Stimulated activated CD8-positive, alpha-beta memory T cell treated with anti-CD3 and anti-CD28 coated beads, Interleukin-4, amount 100 ng/mL, for 4 hours (primary cell): Measurements from ENCODE around the gene CYSRT1.

ENCODE experiments used
- DNase-seq, 2 donors: peaks; one replicate each; pipeline ENCODE4 v3.0.0-alpha.2; 2020; ENCODE audit warnings: low read depth in 2 of 2, low spot score in 1 of 2

Gene CYSRT1, protein sequence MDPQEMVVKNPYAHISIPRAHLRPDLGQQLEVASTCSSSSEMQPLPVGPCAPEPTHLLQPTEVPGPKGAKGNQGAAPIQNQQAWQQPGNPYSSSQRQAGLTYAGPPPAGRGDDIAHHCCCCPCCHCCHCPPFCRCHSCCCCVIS

DNA sequence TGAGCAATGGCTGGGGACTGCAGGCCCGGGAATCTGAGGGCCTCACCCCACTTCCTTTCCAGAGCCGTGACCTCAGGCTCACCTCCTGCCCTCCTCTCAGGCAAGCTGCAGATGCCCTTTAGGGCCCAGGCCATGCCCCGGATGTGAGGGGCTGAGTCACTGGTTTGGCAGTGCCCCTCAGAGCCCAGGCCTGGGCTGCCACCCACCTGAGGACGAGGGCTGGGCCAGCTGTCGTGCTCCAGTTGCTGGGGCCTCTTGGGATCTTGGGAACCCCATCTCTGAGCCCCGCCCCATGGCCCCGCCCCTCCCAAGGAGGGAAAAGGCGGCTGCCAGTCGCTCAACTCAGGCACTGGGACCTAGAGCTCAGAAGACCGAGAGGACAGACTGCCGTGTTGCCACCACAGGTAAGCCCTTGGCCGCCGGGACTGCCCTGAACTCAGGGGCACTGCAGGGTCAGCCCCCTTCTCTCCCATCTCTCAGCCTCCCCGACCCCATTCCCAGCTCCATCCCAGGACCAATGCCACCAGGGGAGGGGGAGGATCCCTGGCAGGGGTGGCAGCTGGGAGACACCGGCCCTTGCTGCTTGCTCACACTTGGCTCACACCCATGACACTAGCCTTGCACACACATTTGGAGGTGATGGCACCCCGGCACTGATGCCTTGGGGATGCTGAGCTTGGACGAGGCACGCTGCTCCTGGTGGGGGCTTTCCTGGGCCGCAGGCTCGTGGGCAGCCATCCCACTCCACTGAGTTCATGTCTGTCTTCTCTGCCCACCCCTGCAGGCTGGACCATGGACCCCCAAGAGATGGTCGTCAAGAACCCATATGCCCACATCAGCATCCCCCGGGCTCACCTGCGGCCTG, at the start of gene CYSRT1:
Gene CYSRT1 (plus strand): TSS at position 345 of the 865 bp plus-strand sequence. CDS start 448 bp downstream, at position 793.
- DNase-seq, result no peak

DNA sequence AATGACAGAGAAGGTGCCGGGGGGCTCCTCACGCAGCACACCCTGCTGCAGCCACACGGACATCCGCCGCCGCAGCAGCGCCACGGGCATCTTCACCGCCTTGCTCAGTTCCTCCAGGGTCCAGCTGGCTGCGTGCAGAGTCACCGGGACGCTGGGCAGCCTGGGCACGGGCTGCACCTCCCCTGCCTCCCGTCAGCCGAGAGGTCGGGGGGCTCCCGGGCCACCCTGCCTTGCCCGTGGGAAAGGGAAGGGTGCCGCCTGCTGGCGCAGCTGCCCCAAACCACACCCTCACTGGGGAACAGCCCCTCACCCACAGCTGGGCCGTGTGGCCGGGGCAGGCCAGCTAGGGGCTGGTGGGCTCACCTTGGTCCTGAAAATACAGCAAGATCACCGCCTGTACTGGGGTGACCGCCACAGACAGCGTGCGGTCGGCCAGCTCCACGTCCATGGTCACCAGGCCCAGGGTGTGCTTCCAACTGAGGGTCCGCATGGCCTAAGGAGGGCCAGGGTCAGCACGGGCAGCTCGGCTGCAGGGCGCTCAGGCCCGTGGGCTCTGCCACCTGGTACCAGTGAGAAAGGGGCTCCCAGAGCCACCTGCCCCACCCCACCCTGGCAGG, 49.5 kb upstream of the CYSRT1 start:
- DNase-seq, result no peak

DNA sequence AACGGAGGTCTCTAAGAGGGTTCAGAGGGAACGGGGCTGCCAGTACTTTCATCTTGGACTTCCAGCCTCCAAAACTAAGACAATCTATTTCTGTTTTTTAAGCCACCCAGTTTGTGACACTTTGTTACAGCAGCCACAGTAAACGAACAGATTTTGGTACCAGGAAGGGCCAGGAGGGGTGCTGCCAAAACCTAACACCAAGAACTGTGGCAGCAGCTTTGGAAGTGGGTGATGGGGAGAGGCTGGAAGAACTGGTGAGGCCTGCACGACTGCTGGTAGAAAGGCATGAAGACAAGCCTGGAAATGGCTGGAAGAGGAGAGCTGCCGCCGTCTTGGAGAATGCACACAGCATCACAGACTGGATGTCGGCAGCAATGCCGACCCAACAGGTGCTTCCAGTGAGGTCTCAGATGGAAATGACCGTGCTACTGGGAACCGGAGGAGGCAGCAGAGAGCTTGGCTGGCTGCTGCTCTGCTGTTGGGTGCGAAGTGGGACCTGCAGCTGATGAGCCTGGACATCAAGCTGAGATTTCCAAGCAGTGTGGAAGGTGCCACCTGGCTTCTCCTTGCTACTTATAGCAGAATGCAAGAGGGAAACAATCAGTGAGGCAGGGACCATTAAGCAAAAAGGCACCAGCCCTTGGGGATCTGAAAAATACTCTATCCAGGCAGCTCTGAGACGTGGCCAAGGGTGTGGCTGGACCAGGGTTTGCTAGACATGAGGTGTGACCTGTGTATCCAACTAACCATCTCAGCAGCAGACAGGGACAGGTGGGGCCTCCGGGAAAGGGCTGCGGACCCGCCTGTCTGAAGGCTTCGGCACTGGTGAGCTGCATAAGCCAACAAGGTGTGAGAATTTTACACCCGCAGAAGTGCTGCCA, 48.4 kb upstream of the CYSRT1 start:
- no peak for DNase-seq

DNA sequence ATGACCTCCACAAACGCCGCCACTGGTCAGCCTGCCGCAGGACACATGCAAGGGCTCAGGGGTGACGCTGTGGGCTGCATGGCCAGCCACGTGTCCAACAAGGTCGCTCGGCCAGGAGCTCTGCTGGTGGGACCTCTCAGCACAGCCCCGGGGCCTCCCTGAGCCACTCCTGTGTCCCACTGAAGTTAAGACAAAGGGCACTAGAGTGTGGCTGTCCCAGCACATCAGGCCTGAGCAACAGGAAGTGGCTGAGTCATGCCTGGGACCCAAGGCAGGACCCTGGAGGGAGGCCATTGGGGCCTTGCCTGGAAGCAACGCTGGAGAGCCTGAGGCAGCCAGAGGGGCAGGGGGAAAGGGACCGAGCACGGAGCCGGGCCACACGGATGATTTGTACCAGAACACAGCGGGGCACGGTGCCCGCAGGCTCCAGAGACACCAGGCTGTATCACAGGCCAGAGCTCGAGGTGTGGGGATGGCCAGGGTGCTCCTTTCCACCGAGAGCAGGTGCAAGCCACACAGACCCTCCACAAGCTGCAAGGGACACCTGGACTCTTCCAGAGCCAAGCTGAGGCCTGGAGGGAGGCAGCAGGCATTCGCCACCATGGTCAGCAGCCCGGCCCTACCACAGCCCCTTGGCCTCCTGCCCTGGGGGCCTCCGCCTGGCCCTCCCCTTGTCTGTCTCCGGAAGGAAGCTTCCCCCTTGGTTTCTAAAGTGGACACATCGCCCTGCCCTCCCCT, 46.6 kb upstream of the CYSRT1 start:
- no peak for DNase-seq

DNA sequence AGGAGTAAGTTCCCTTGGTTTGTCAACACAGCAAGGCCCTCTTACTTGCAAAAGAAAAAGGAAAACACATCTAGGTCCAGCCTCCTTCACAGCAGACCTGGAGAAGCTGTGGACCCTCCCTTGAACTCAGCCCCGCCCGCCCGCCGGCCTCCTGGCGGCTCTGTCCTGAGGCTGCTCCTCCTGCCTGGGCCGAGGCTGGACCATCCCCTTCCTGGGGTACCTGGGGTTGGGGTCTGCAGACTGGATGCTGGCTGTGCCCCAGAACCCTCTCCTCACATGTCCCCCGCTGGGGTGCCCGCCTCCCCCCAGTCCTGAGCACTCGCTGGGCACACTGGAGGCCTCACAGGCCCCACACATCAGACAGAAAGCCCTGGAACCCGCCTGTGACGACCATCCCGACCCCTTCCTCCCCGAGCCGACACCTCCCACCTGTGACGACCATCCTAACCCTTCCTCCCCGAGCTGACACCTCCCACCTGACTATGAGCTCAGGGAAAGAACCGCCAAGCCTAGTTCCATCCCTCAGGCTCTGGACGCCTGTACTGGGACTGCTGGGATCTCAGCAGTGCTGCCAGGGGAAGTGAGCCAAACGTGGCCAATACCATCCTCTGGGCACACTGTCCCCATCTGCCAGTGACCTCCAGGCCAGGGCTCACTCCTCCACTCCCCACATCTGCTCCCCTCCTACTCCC, 45.9 kb upstream of the CYSRT1 start:
- no peak for DNase-seq

DNA sequence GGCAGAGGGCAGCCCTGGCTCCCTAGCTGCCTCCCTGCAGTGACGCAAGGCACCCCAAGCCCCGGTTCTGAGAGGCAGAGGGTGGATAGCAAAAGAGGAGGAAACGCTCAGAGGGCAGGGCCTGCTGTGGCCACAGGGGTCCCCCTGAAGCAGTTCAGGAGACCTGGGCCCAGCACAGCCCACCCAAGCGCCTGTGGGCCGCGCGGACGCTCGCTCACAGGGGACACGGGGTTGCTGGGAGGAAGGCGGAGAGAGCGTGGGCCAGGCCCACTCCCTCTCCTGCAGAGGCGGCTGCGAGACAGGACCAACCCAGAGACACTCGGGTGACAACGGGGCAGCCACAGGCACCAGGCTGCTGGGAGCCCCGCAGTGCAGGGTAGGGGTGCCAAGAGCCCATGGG, 45.2 kb upstream of the CYSRT1 start:
- DNase-seq, result no peak

DNA sequence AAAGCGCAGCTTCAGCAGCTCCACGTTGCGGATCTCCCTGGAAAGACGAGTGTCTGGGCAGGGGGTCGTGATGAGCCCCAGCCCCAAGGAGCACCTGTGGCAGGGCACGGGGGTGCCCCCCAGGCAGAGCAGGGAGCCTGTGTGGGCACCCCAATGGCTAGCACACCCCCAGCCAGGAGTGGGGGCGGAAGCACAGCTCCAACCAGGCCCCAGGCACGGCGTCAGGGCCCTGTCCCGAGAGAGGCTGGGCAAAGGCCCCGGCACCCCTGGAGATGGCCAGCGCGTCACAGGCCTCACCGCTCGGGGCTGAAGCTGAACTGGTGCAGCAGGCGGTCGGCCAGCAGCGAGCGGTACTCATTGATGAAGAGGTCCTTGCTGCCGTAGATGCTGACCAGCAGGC, 44.5 kb upstream of the CYSRT1 start:
- no peak for DNase-seq

DNA sequence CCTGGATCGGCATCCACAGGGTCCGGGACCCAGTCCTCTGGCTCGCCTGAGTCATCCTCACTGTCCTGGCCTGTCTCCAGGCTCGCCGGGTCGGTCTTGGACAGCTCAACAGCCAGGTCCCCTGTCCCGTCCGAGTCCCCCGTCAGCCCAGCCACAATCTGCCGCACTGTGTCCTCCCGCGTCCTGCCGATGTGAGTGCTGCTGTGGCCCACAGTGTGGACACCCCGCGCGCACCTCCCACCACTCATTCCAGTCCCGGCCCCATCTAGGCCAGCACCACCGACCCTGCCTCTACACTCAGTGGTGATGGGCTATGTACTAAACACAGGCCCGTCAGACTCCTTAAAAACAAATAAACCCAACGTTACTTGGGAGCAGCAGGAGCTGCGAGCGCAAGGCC, 43.3 kb upstream of the CYSRT1 start:
- DNase-seq, result no peak

DNA sequence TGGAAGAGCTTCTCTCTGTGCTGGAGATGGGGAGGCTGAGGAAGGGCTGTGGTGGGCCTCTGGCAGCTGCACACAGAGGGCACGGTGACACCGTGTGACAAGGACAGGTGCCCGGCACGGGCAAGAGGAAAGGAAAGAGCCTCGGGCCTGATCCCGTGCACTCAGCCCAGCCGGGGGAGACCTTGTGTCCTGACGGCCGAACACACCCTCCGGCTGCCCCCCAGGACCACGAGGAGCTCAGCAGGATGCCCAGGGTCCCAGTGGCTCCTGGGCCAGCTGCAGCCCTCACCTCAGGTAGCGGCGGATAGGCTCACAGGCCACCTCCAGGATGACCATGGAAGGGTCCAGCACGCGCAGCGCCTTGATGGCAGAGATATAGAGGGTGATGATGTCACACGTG, 42.1 kb upstream of the CYSRT1 start:
- DNase-seq, result no peak

DNA sequence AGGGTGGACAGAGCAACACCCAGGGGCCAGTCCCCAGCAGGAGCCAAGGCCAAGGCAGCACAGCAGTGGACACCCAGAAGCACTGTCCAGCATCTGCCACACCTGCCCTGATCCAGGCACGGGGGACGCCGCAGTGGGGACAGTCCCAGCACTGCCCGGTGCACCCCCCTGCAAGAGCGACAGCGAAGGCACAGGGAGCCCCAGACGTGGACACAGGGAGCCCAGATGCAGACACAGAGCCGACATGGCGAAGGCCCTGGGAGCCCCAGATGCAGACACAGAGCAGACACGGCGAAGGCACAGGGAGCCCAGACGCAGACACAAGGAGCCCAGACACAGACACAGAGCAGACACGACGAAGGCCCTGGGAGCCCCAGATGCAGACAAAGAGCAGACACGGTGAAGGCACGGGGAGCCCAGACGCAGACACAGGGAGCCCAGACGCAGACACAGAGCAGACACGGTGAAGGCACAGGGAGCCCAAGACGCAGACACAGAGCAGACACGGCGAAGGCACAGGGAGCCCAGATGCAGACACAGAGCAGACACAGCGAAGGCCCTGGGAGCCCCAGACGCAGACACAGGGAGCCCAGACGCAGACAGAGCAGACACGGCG, 40.9 kb upstream of the CYSRT1 start:
- no peak for DNase-seq

DNA sequence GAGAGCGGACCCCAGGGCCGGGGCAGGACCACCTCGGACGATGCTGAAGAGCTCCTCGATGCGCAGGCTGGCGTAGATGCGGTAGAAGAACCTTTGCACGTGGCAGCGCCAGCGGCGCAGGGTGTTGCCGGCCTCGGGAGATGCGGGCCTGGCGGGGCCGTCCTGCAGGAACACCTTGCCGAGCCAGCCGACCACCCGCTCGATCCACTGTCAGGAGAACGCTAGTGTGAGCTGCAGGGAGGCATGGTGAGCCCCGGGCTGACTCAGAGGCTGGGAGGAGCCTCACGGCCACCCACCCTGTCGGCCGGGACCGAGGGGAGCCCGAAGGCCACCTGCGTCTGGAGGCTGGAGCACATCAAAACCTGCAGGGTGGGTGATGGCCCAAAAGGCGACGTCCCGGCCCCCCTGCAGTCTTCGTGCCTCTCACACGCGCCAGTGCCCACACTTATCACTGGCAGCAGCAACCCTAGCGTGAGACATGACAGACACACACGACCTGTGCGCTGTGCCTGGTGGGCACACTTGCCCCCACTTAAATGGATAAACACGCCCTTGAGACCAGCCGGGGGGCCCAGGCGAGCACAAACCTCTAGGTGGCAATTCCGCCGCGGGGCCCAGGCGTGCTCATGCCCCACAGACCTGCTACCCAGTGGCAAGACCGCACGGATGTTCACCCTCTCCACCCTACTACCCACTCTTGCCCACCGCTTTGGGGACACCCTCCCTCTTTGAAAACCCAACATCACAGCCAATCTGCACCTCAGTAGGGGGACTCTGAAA, 39.9 kb upstream of the CYSRT1 start:
- DNase-seq, result no peak

DNA sequence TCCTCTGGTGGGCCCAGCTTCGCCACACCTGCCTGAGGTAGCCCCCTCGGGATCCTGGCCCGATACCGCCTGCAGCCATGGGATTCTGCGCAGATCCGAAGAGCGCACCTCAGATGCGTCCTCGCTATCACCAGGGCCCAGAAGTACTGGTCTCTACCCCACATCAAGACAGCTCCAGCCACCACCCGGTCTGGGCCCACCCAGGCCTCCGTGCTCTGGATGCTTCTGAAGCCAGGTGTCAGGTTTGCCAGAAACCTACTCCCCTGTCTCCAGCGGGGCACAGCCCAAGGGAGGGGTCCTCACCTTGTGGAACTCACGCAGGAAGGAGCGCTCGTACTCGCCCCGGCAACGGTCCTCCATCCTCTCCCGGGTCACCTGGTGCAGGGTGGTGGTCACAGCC, 39.1 kb upstream of the CYSRT1 start:
- no peak for DNase-seq

DNA sequence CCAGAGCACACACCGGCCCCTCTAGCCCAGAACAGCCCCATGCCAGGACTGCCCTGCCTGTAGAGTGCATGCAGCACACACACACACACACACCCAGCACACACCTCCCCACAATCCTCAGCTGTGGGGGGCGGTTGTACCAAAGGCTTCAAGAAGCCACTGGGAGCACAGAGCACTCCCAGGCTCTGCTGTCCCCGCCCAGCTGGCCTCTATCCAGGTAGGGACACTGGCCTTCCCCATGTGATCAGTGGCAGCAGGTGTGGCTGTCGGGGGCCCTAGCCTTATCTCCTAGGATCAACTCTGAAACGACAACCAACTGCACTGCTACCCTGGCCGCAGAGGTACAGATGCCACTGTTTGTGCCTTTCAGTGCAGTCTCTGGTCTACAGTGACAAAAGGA, 38.6 kb upstream of the CYSRT1 start:
- no peak for DNase-seq

DNA sequence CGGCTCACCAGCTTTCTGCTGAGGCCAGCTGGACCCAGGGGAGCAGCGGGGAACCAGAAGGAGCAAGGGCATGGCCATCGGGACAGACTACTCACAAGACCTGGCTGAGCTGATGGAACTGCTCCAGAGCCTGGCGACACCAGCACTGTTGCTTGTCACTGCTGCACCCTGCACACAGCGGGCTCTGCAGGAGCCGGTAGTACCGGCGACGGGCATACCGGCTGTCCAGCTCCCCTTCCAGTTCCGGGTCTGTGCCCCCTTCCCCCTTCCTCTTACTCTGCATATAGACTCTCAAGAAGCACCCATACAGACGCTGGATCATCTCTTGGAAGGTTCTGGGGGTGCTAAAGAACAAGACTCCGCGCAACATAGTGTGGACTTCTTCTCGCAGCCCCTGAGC, 37.6 kb upstream of the CYSRT1 start:
- no peak for DNase-seq

DNA sequence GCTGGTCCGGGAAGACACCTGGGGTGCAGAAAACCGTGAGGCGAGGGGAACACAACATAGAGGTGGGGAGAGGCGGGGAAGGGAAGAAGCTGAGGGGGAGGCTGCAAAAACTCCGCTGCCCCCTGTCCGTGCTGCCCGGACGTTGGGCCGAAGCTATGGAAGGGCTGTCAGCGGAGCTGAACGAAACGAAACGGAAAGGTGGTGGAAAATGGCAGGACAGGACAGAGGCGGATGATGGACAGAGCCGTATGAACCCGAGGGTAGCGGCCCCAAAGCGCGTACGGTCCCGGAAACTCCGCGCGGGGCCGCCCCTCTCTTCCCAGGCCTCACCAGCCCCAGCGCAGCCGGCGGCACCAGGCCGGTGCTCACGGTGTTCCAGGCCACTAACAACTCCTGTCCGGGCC, 36.9 kb upstream of the CYSRT1 start:
- DNase-seq, result no peak

DNA sequence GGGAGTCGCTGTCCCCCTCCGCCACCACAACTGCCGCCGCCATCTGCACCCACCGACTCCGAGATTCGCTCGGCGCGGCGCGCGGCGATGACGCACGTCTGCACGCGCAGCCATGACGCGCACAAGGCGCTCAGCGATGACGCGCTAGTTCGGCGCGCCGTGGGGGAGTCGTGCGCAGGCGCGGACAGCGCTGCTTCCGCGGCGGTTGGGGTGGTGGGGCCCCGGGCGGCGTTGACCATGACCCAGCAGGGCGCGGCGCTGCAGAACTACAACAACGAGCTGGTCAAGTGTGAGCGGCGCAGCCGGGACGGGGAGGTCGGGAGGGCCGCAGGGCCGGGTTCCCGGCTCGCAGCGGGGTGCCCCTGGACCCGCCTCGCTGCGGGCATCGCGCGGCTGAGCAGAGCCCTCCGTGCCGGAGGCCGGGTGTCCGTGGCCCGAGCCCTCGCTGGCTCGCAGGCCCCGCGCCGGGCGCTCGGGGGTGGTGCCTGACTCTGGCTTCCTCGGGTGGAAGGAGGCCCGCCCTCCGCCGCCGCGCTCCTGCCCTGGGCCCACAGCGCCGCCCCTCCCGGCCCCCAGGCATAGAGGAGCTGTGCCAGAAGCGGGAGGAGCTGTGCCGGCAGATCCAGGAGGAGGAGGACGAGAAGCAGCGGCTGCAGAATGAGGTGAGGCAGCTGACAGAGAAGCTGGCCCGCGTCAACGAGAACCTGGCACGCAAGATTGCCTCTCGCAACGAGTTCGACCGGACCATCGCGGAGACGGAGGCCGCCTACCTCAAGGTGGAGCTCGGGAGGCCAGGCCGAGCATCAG, 36.3 kb upstream of the CYSRT1 start, which contains the start of the genes ANAPC2 and SSNA1:
Gene ANAPC2 (minus strand): TSS at position 71 of the 807 bp plus-strand sequence. CDS start 28 bp downstream, at position 43.
Gene SSNA1 (plus strand): TSS at position 187 of the 807 bp plus-strand sequence. CDS start 51 bp downstream, at position 238.
- peak; percentile 82 to 83 for DNase-seq
